Gastroesophageal sphincter (tissue), 4 donors: Measurements from ENCODE around the gene KIDINS220. TPM values are rescaled to one million over a fixed set of nuclear protein-coding genes. Genes with fewer than 3 reads are reported as not detected.

Experiments
- ATAC-seq: fragments of 150-250 bp; one replicate; pipeline ENCODE4 v1.9.1; 2016; ENCODE audit warnings: mild to moderate bottlenecking, moderate library complexity
- H3K27ac ChIP-seq, 4 donors: fragments of 200-600 bp; sonication (generic) in 3 of 4; 1 replicate in 3 of 4; 2 replicates in 1 of 4; pipeline ENCODE4 v1.5.1; 2016 to 2019
- H3K27me3 ChIP-seq: fragments of 200-600 bp; sonication (generic); one replicate; pipeline ENCODE4 v1.5.1; 2019
- H3K36me3 ChIP-seq, 2 donors: fragments of 200-600 bp; sonication (generic); one replicate each; pipeline ENCODE4 v1.5.1; 2019; ENCODE audit warnings: control low read depth in 1 of 2
- H3K4me1 ChIP-seq, 3 donors: fragments of 200-600 bp; sonication (generic); 1 replicate in 2 of 3; 2 replicates in 1 of 3; pipeline ENCODE4 v1.5.1; 2016 to 2019; ENCODE audit warnings: control low read depth in 2 of 3
- H3K4me3 ChIP-seq, 2 donors: fragments of 200-600 bp; sonication (generic); one replicate each; pipeline ENCODE4 v1.5.1; 2019; ENCODE audit warnings: mild to moderate bottlenecking in 1 of 2, moderate library complexity in 1 of 2
- H3K9me3 ChIP-seq, 3 donors: fragments of 200-600 bp; sonication (generic); one replicate each; pipeline ENCODE4 v1.5.1; 2017 to 2019; ENCODE audit warnings: control low read depth in 2 of 3
- CTCF ChIP-seq, 4 experiments: fragments of 200-600 bp in 2 of 4; fragments of 450-650 bp in 2 of 4; sonication (generic) in 1 of 4; IDR thresholded peaks; one replicate each; pipeline ENCODE4 v1.5.1; 2017 to 2019; ENCODE audit warnings: antibody characterized with exemption in 4 of 4, mild to moderate bottlenecking in 2 of 4, moderate library complexity in 2 of 4
- EP300 ChIP-seq: sonication (generic); formaldehyde crosslinking; IDR thresholded peaks from one replicate; pipeline ENCODE4 v1.6.1; 2017; ENCODE audit warnings: antibody characterized with exemption, mild to moderate bottlenecking
- POLR2A ChIP-seq, 2 donors: fragments of 450-650 bp; IDR thresholded peaks; one replicate each; pipeline ENCODE4 v1.6.1; 2017; ENCODE audit warnings: antibody characterized with exemption in 2 of 2, mild to moderate bottlenecking in 2 of 2, moderate library complexity in 1 of 2
- POLR2AphosphoS5 ChIP-seq: sonication (generic); formaldehyde crosslinking; IDR thresholded peaks from one replicate; pipeline ENCODE4 v1.6.1; 2017; ENCODE audit warnings: antibody characterized with exemption
- WGBS, 2 donors: methylation state at CpG; one replicate each; pipeline ENCODE4 v1.1.5; 2018; ENCODE audit warnings: low coverage in 1 of 2; 5-methylcytosine and 5-hydroxymethylcytosine counted together
- total RNA-seq, 4 donors: library from RNA; depleted of rRNA; stranded (reverse); fragments of >200 nt; gene quantifications; one replicate each; pipeline ENCODE4 v1.1.0, GENCODE V29; 2016

The KIDINS220 gene
- total RNA-seq, 4 donors from 2014 or later: 73.3 to 122 (median 88.9) TPM

DNA sequence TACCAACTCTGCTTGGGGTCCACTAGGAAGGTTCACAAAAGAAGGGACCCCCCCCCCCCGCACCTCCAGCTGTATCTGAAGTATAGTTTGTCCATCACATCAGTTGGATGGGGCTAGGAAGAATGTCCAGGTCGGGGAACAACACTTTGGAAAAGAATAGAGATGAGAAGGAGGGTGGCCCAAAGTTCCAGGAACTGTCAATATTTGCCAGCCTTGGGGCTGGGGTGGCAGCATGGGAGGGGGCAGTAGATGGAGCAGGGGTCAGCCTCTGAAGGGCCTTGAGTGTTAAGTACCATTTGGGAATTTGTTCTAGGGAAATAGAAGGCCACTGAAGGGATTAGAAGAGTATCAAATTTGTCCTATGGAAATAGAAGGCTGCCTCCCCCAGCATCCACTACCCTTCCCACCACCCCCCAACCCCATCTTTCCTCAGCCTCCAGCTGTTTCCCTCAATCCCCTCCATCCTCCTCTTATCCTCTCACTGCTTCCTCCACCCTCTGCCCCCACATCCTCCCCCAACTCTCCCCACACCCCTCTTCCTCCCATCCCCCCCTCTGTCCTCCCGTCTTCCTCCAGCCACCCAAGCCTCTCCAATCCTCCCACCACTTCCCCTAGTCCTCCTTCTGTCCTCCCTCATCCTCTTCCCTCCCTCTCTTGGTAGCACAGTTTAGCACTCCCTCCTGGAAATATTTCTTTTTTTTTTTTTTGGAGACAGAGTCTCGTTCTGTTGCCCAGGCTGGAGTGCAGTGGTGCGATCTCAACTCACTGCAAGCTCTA is 2.0 kb upstream of the KIDINS220 start:
- H3K36me3 ChIP-seq: no peaks in the 10 kb centered on the region
- no peaks in the 10 kb centered on the region for H3K27me3 ChIP-seq
- H3K4me3 ChIP-seq: no peak overlapping the region
- H3K4me1 ChIP-seq: peaks cover 0 to 32% (median 4%) of the 10 kb centered on the region in 3 donors
- H3K9me3 ChIP-seq: no peaks in the 10 kb centered on the region
- no peak for TF ChIP-seq EP300
- TF ChIP-seq POLR2A (IDR thresholded peaks at IDR 0.05): no peak
- TF ChIP-seq CTCF (IDR thresholded peaks at IDR 0.05): no peak
- TF ChIP-seq POLR2AphosphoS5: no peak
- H3K27ac ChIP-seq: no peak overlapping the region
- 58 to 100% methylated on average over 1 to 4 of the region's 5 CpGs for WGBS, 2 donors
- no peak for ATAC-seq

DNA sequence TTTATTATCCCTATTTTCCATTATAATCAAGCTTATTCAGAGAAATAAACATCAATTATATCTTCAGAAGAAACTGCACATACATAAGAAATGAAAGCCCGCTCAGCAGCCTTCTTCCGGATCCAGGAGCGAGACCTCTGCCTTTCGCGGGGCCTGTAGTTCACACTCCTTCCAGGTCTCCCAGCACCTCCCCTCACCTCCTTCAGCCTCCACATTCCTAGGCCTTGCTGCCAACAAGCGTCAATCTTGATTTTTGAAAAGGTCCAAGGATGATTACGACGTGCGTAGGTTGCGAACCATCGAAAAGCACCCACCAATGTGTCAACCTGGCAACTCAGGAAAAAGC is 355 bp upstream of the KIDINS220 start:
- Histone ChIP-seq H3K36me3 (no peaks in the 10 kb centered on the region), H3K9me3 (no peaks in the 10 kb centered on the region), H3K27ac (peak overlapping the region in 3 of 4 donors; percentile 85 to 88 (median 88)), H3K4me3 (peak overlapping the region; percentile 50 to 86), H3K4me1 (peaks cover 0 to 46% (median 4%) of the 10 kb centered on the region in 3 donors), H3K27me3 (no peaks in the 10 kb centered on the region)
- peak; percentile 53 for ATAC-seq
- 27 to 52% methylated on average over 5 to 8 of the region's 11 CpGs for WGBS, 2 donors
- TF ChIP-seq EP300 (no peak), POLR2A (IDR thresholded peaks at IDR 0.05) (no peak), POLR2AphosphoS5 (no peak), CTCF (IDR thresholded peaks at IDR 0.05) (no peak)

DNA sequence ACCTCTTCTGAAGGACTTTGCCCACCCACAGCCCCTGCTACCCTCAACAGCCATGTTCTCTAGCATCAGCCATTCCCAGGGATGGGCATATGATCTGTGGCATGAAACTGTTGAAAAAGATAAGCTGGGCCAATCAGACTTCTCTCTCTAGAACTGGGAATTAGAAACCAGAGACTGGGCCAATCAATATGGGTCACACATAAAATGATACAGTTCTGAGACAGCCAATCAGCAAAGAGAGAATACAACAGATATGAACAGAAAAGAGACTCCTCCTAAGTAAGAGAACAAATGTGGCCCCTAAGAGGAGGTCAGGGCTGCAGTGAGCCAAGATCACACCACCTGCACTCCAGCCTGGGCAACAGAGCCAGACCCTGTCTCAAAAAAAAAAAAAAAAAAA is 2.1 kb downstream of the KIDINS220 start:
- Histone ChIP-seq H3K27me3 (no peaks in the 10 kb centered on the region), H3K9me3 (no peaks in the 10 kb centered on the region), H3K36me3 (no peaks in the 10 kb centered on the region), H3K27ac (no peak overlapping the region), H3K4me3 (peak overlapping the region in 1 of 2 donors; percentile 86), H3K4me1 (peaks cover 4 to 71% (median 5%) of the 10 kb centered on the region in 3 donors)
- TF ChIP-seq POLR2A (IDR thresholded peaks at IDR 0.05) (no peak), POLR2AphosphoS5 (no peak), EP300 (no peak), CTCF (IDR thresholded peaks at IDR 0.05) (no peak)
- ATAC-seq: no peak

DNA sequence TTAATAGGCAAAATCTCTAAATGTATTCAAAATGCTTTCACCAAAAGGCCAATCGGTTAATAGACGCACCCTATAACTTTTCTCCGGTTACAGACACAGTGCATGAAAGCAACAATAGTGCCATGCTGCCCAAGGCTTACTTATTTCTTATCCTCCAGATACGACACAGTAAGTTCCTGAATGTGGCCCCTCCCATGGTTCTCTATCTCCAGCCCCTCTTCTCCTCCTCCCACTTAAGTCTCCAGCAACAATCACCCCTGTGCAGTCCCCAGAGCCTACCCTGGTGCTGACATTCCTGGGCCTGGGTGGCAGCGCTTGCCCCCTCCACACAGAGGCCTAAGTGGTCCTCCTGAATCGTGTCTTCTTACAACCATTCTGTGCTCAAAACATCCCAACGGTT is 3.6 kb downstream of the KIDINS220 start:
- no peak for ATAC-seq

More for the DNA sequence above, 3.6 kb downstream of the KIDINS220 start:
- TF ChIP-seq POLR2AphosphoS5 (no peak), CTCF (IDR thresholded peaks at IDR 0.05) (no peak), EP300 (no peak), POLR2A (IDR thresholded peaks at IDR 0.05) (no peak)
- Histone ChIP-seq H3K27me3 (no peaks in the 10 kb centered on the region), H3K36me3 (no peaks in the 10 kb centered on the region), H3K4me3 (no peak overlapping the region), H3K9me3 (no peaks in the 10 kb centered on the region), H3K27ac (no peak overlapping the region), H3K4me1 (peaks cover 4 to 72% (median 5%) of the 10 kb centered on the region in 3 donors)
- 91 to 93% methylated on average over 6 to 7 of the region's 7 CpGs for WGBS, 2 donors
